Measurements from ENCODE around the gene NSRP1. TPM values are rescaled to one million over a fixed set of nuclear protein-coding genes. Genes with fewer than 3 reads are reported as not detected.
A peak's percentile ranks its signal among the peaks of the same experiment; 100 is the strongest.

NSRP1 gene
- total and polyA plus RNA-seq, 10 of the 15 experiments (the other 5 are each of a cell fraction or from before 2014, with no cell fraction given) = 12.5 to 69.7 (median 37.8) TPM

DNA sequence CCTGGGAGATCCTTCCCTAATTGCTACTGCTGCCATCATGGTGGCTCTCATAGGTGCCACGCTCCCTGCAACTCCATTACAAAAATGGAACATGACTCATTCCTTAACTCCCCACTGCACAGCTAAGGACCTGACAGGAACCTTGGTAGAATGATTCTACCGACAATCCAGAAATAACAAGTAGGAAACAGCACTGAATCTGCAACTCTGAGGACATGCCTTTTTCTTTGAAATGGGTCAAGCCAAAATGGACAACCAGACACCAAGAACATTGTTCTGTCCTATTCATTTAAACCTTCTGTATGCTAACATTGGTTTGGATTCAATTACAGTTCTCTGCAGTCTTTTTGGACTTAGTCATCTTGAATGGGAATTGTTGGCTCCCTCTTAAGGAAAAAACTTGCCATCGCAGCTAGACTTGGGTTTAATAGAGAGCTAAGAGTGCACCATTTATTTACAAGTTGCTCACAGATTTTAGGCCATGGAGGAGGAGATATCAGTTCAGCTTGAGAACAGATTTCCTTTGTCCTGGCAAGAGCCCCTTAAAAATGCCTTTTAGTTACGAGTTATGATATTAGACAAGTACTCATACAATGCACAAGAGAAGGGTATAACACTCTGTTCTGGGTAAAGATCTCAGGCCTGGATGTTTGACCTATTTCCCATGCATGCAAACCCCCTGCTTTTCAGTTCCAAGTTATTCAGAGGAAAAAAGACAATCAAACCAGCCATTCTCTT is 20.9 kb upstream of the NSRP1 start:
- Histone ChIP-seq H3K27ac (ENCODE audit: control insufficient read depth, insufficient read depth) (peak overlapping the region; percentile 15; the same call in 1 of the 2 replicates), H2AFZ (ENCODE audit: control insufficient read depth, low read depth, low read length) (peak overlapping the region; percentile 40), H3K27me3 (replicated peaks in 1 of 2; ENCODE audit: control insufficient read depth in 2 of 2, insufficient read depth in 2 of 2, low read length in 1 of 2) (no peaks in the 10 kb centered on the region), H3K9me3 (replicated peaks; ENCODE audit: control insufficient read depth, insufficient read depth, low read length) (no peaks in the 10 kb centered on the region), H3K4me2 (ENCODE audit: control insufficient read depth, insufficient read depth) (peak overlapping the region; percentile 15), H3K36me3 (ENCODE audit: control insufficient read depth in 2 of 2, insufficient read depth in 2 of 2, low read length in 1 of 2) (no peaks in the 10 kb centered on the region), H3K4me1 (ENCODE audit: control insufficient read depth, insufficient read depth, low read length) (peaks cover 3% of the 10 kb centered on the region; the same call in 1 of the 2 replicates), H3K79me2 (ENCODE audit: control insufficient read depth, insufficient read depth, low read length) (no peaks in the 10 kb centered on the region), H4K20me1 (ENCODE audit: control insufficient read depth, insufficient read depth) (no peaks in the 10 kb centered on the region), H3K4me3 (no peak overlapping the region), H3K9ac (ENCODE audit: control insufficient read depth, insufficient read depth, low read length) (no peak overlapping the region)
- ATAC-seq = peak; percentile 69
- intact Hi-C loops (cut with micrococcal nuclease; ENCODE audit: unreplicated experiment) = no loop called here
- WGBS (ENCODE audit: insufficient coverage, insufficient replicate concordance, low lambda C conversion rate, missing lambda C conversion rate) = 1% methylated on average over 4 of the region's 4 CpGs
- ChIA-PET SMC1A (ENCODE audit: uncharacterized antibody, unreplicated experiment) (interaction anchor here (0.6 to 5.1 kb wide), 17 partner anchors 10 to 291 kb away, joined by 3 to 45 read pairs (median 4); no protein-coding TSS in a partner anchor), RAD21 (ENCODE audit: unreplicated experiment) (interaction anchor here (0.9 to 4.3 kb wide), 6 partner anchors 9 to 286 kb away, joined by 3 to 39 read pairs (median 5); no protein-coding TSS in a partner anchor), POLR2A (no interaction called here), CTCF (interaction anchor here (0.7 to 11.2 kb wide), 16 partner anchors 11 to 536 kb away, joined by 3 to 106 read pairs (median 6); partner anchors contain the start of gene SSH2)
- FAIRE-seq = peak; percentile 87
- no TSS peak for BruUV-seq (replicated peaks)
- in situ Hi-C loops (cut with MboI) = loop anchor here (25.0 kb wide), 1 partner anchor 283 kb away; no protein-coding TSS in a partner anchor
- peak; percentile 36 for DNase-seq (ENCODE audit: low read depth, low spot score)
- TF ChIP-seq CTCF (IDR thresholded peaks at IDR 0.05 in 2 of 3, conservative IDR thresholded peaks at IDR 0.05 in 1 of 3; ENCODE audit: control insufficient read depth in 2 of 3, extremely low read depth in 1 of 3, insufficient read depth in 1 of 3, low read depth in 3 of 3, low read length in 3 of 3) (peak; percentile 39 to 59 (median 42); a peak in 5 of 6 replicates), TCF7 (IDR thresholded peaks at IDR 0.05; ENCODE audit: borderline replicate concordance) (no peak), GATAD2B (conservative IDR thresholded peaks at IDR 0.05; ENCODE audit: low read depth) (no peak), KLF5 (IDR thresholded peaks at IDR 0.05; ENCODE audit: partially characterized antibody) (no peak), RELA (IDR thresholded peaks at IDR 0.05; ENCODE audit: borderline replicate concordance, partially characterized antibody) (no peak), MEF2A (IDR thresholded peaks at IDR 0.05; ENCODE audit: insufficient read depth, low read depth, low read length) (peak; percentile 80; the same call in 1 of the 2 replicates), MTA3 (IDR thresholded peaks at IDR 0.05; ENCODE audit: borderline replicate concordance, low read length) (peak; percentile 53; the same call in 1 of the 2 replicates), YY1 (IDR thresholded peaks at IDR 0.05; ENCODE audit: low read depth, low read length) (0 out of 2 replicates have a peak, but pooled peaks have one; percentile 41), IKZF2 (IDR thresholded peaks at IDR 0.05) (0 out of 4 replicates have a peak, but pooled peaks of 1 of the 2 experiments have one; percentile 11), RAD21 (IDR thresholded peaks at IDR 0.05; ENCODE audit: insufficient read depth, low read depth, low read length) (no peak), BHLHE40 (IDR thresholded peaks at IDR 0.05; ENCODE audit: borderline replicate concordance in 1 of 2, low read depth in 2 of 2, low read length in 1 of 2) (no peak), NFIC (IDR thresholded peaks at IDR 0.05; ENCODE audit: low read depth, low read length) (peak; percentile 47; the same call in 1 of the 2 replicates), SP1 (IDR thresholded peaks at IDR 0.05; ENCODE audit: low read depth, low read length) (no peak), NR2C2 (IDR thresholded peaks at IDR 0.05; ENCODE audit: borderline replicate concordance, control insufficient read depth, insufficient read length, low read depth) (no peak), JUNB (IDR thresholded peaks at IDR 0.05) (peak; percentile 59), BCLAF1 (IDR thresholded peaks at IDR 0.05) (no peak)
- TF ChIP-seq, protein P1, sequence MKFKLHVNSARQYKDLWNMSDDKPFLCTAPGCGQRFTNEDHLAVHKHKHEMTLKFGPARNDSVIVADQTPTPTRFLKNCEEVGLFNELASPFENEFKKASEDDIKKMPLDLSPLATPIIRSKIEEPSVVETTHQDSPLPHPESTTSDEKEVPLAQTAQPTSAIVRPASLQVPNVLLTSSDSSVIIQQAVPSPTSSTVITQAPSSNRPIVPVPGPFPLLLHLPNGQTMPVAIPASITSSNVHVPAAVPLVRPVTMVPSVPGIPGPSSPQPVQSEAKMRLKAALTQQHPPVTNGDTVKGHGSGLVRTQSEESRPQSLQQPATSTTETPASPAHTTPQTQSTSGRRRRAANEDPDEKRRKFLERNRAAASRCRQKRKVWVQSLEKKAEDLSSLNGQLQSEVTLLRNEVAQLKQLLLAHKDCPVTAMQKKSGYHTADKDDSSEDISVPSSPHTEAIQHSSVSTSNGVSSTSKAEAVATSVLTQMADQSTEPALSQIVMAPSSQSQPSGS (IDR thresholded peaks at IDR 0.05; ENCODE audit: low read length) = peak; percentile 18; the same call in 1 of the 2 replicates
